NOMO-1 (cell line): ENCODE results near the gene EFHC1.

ENCODE experiments used
- DNase-seq, 2 experiments: peaks; one replicate each; lab custom pipeline; 2025; ENCODE audit not compliant: unreplicated experiment in 2 of 2; lab: John Stamatoyannopoulos, UW

The EFHC1 gene

GRCh38 chr6:52515219-52515960, 95.2 kb downstream of the EFHC1 start:
- no peak for DNase-seq

- DNase-seq = no peak
Observed at GRCh38 chr6:52516269-52516668, 96.1 kb downstream of the EFHC1 start.

- no peak for DNase-seq
Observed at GRCh38 chr6:52516943-52517342, 96.8 kb downstream of the EFHC1 start.

GRCh38 chr6:52517502-52518278, 97.5 kb downstream of the EFHC1 start:
- peak in 1 of 2 experiments; percentile 2 for DNase-seq

GRCh38 chr6:52518279-52518945, 98.3 kb downstream of the EFHC1 start:
- DNase-seq = no peak

- no peak for DNase-seq
Observed at GRCh38 chr6:52519618-52520017, 99.5 kb downstream of the EFHC1 start.

- DNase-seq = no peak
Observed at GRCh38 chr6:52522151-52522626, 102.0 kb downstream of the EFHC1 start.

- no peak for DNase-seq
Observed at GRCh38 chr6:52522655-52523054, 102.5 kb downstream of the EFHC1 start.

GRCh38 chr6:52523378-52524142, 103.4 kb downstream of the EFHC1 start:
- no peak for DNase-seq

GRCh38 chr6:52524918-52525317, 104.8 kb downstream of the EFHC1 start:
- no peak for DNase-seq

GRCh38 chr6:52526634-52527033, 106.5 kb downstream of the EFHC1 start:
- DNase-seq = no peak

GRCh38 chr6:52527436-52527835, 107.3 kb downstream of the EFHC1 start:
- no peak for DNase-seq

- DNase-seq = no peak
Observed at GRCh38 chr6:52529311-52529710, 109.2 kb downstream of the EFHC1 start.

- DNase-seq = no peak
Observed at GRCh38 chr6:52530351-52530750, 110.2 kb downstream of the EFHC1 start.

GRCh38 chr6:52531396-52531795, 111.3 kb downstream of the EFHC1 start:
- DNase-seq = no peak

GRCh38 chr6:52531834-52532233, 111.7 kb downstream of the EFHC1 start:
- DNase-seq = no peak

- DNase-seq = no peak
Observed at GRCh38 chr6:52532457-52532856, 112.3 kb downstream of the EFHC1 start.

GRCh38 chr6:52533491-52533890, 113.3 kb downstream of the EFHC1 start:
- DNase-seq = no peak

GRCh38 chr6:52534363-52534762, 114.2 kb downstream of the EFHC1 start:
- no peak for DNase-seq

GRCh38 chr6:52534966-52535390, 114.8 kb downstream of the EFHC1 start:
- no peak for DNase-seq
